ENCODE data around the gene KCNE1. TPM values are rescaled to one million over a fixed set of nuclear protein-coding genes. Genes with fewer than 3 reads are reported as not detected.
"Not testable (repeated sequence)": the region's sequence is repeated elsewhere in the genome, so short reads cannot be mapped to it uniquely, and the experiment has no call there.

KCNE1 gene
- total RNA-seq, 1 experiment from 2014 or later = not detected

DNA sequence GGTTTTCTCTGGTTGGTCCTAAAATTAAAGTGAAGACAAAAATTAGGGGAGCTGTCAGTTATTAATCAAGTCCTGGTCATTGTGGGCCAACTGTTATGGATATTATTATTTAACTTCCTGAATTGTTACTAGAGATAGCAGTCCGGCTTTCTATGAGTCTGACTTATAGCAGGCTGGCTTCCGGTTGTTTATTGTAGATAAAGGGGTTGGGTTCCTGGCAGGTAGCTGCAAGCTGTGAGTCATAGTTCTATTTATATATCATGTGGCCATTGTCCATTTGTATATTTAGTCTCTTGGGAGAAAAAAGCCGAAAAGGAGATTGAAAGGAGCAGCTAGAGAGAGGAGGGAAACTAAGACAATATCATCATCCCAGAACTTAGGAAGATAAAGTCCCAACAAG, 28.6 kb downstream of the KCNE1 start:
- DNase-seq (ENCODE audit: low read depth, low spot score); in situ Hi-C loops (cut with HindIII; ENCODE audit: low pct_unique_long_range_greater_than_20kb, low sequenced_read_pairs): not testable (repeated sequence)

- DNase-seq (ENCODE audit: low read depth, low spot score); in situ Hi-C loops (cut with HindIII; ENCODE audit: low pct_unique_long_range_greater_than_20kb, low sequenced_read_pairs): not testable (repeated sequence)
Measured at GRCh38 chr21:34467333-34467732, 44.7 kb downstream of the KCNE1 start.

DNA sequence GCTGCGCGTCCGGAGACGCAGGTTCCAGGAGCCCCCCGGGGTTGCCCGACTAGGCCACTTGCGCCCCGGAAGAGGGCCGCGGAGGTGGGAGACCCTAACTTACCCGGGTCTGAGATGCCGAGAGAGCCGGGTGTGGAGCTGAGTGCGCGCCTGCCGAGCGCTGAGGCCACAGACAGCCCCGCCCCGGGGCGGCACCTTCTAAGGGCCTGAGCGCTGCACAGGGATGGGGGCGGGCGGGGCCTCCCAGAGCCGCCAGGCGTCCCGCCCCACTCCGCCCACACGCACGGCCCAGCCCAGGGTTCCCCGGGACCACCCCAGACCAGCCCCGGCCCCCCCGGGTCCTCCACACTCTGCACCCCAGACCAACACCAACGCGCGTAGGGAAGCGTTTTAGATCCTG, 52.6 kb downstream of the KCNE1 start:
- in situ Hi-C loops (cut with HindIII; ENCODE audit: low pct_unique_long_range_greater_than_20kb, low sequenced_read_pairs); DNase-seq (ENCODE audit: low read depth, low spot score): not testable (repeated sequence)

DNA sequence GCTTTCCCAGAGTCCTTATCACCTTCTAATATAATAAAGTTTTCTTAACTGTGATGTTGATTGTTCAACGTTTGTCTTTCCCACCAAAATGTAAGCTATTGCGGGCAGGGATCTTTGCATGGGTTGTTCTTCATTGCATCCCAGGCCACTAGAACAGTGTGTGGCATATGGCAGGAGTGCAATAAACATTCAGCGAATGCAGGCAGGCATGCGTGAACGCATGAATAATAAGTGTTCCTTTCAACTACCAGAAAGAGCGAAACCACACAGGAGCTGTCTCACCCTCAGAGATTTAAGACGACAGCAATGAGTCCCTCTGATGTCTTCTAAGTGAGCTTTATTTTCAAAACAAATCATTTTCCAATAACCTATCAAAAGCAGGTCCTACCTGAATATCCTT, 53.7 kb downstream of the KCNE1 start:
- in situ Hi-C loops (cut with HindIII; ENCODE audit: low pct_unique_long_range_greater_than_20kb, low sequenced_read_pairs); DNase-seq (ENCODE audit: low read depth, low spot score): not testable (repeated sequence)

DNA sequence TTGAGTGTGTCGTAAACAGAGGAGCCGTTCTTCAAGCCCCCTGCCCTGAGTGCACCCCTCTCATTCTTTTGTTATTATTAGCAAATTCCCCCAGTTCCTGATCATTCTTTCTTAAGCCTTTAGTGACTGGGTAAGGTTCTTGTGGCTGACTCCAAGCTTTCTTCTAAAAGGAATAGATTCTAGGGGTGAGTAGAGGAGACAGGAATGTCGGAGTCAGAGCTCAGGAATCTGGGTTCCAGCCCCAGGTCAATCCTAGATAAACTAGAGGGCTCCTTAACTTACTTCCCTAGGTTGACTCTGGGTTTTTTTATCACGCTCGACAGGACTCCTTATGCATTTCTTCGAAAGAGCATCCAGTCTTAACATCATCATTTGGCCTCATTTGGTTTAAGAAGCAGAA, 55.8 kb downstream of the KCNE1 start:
- in situ Hi-C loops (cut with HindIII; ENCODE audit: low pct_unique_long_range_greater_than_20kb, low sequenced_read_pairs); DNase-seq (ENCODE audit: low read depth, low spot score): not testable (repeated sequence)

GRCh38 chr21:34455628-34456027, 56.4 kb downstream of the KCNE1 start:
- in situ Hi-C loops (cut with HindIII; ENCODE audit: low pct_unique_long_range_greater_than_20kb, low sequenced_read_pairs) = not testable (repeated sequence)

GRCh38 chr21:34447018-34447417, 65.0 kb downstream of the KCNE1 start:
- DNase-seq (ENCODE audit: low read depth, low spot score); in situ Hi-C loops (cut with HindIII; ENCODE audit: low pct_unique_long_range_greater_than_20kb, low sequenced_read_pairs): not testable (repeated sequence)

More at GRCh38 chr21:34455628-34456027, 56.4 kb downstream of the KCNE1 start:
- not testable (repeated sequence) for DNase-seq (ENCODE audit: low read depth, low spot score)

DNA sequence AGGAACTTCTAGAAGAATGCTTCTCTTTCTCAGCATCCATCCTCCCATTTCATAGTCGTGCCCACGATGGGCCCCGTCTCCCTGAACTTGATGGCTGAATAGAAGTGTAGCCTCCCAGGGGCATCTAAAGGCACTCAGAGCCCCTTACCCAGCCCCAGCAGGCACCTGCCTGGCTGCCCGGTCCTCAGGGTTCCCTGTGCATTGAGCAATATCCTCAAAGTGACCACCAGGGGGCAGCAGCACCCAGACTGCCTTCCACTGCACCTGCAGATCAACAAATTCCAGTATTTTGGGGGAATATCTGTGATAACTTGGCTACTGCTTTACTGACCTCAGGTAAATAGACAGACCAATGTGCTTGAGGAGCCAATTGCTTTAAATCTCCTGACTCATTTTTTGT, 68.5 kb downstream of the KCNE1 start:
- DNase-seq (ENCODE audit: low read depth, low spot score); in situ Hi-C loops (cut with HindIII; ENCODE audit: low pct_unique_long_range_greater_than_20kb, low sequenced_read_pairs): not testable (repeated sequence)

DNA sequence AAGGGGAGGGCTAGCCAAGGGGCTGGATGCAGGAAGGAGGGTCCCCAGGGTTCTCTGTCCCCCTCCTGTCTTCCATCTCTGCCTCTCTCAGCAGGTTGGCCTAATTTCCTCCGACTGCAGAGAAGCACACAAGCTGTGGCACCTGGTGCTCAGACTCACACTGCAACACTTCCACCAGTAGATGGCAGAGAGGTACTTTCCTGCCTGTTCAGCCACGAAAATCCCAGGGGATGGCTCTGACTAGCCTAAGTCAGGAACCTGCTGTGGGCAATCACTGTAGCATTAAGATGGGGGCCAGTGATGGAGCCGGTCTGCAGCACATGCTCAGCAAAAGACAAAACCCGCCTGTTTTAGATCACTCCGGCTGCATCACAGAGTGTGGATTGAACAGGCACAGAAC, 82.3 kb downstream of the KCNE1 start:
- in situ Hi-C loops (cut with HindIII; ENCODE audit: low pct_unique_long_range_greater_than_20kb, low sequenced_read_pairs); DNase-seq (ENCODE audit: low read depth, low spot score): not testable (repeated sequence)

- in situ Hi-C loops (cut with HindIII; ENCODE audit: low pct_unique_long_range_greater_than_20kb, low sequenced_read_pairs); DNase-seq (ENCODE audit: low read depth, low spot score): not testable (repeated sequence)
Measured at GRCh38 chr21:34428441-34428840, 83.6 kb downstream of the KCNE1 start.

DNA sequence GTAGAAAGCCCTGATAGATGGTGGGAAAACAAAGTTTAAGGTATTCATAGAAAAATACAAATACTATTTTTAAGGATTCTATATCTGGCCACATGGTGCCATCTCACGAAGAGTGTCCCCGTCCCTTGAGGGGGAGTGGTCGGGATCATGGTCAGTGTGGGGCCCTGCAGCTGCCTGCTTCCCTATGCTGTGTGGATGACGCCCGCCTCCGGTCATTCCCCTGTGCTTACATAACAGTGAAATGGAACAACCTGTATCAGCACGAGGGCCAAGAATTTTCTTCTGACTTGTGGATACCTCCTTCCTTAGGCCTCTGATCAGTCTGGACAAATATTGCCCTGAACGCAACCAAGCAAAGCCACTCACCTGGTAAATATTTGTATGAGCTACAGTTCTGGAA, 84.7 kb downstream of the KCNE1 start:
- in situ Hi-C loops (cut with HindIII; ENCODE audit: low pct_unique_long_range_greater_than_20kb, low sequenced_read_pairs); DNase-seq (ENCODE audit: low read depth, low spot score): not testable (repeated sequence)

GRCh38 chr21:34423805-34424204, 88.2 kb downstream of the KCNE1 start, which contains the start of gene SMIM34:
TSS of gene SMIM34 (minus strand) at chr21:34423951. CDS start at chr21:34423839, 112 bp downstream.
- DNase-seq (ENCODE audit: low read depth, low spot score); in situ Hi-C loops (cut with HindIII; ENCODE audit: low pct_unique_long_range_greater_than_20kb, low sequenced_read_pairs): not testable (repeated sequence)

GRCh38 chr21:34417448-34418077, 94.4 kb downstream of the KCNE1 start:
- in situ Hi-C loops (cut with HindIII; ENCODE audit: low pct_unique_long_range_greater_than_20kb, low sequenced_read_pairs); DNase-seq (ENCODE audit: low read depth, low spot score): not testable (repeated sequence)

DNA sequence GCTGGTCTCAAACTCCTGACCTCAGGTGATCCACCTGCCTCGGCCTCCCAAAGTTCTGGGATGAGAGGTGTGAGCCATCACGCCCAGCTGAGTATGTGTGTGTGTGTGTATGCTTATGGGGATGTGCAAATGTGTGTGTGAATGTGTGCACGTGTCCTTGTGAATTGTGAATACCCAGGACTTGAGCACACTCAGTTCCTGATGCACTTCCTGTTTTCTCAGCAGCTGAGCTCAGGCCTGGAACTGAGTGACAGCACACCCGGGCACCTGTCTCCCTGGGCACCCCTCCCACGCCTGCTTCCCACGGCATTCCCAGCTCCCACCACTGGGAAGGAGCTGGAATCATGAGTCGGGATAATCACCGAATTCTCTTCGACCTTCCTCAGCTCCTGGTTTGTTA, 104.7 kb downstream of the KCNE1 start:
- DNase-seq (ENCODE audit: low read depth, low spot score); in situ Hi-C loops (cut with HindIII; ENCODE audit: low pct_unique_long_range_greater_than_20kb, low sequenced_read_pairs): not testable (repeated sequence)

GRCh38 chr21:34406676-34407075, 105.3 kb downstream of the KCNE1 start:
- DNase-seq (ENCODE audit: low read depth, low spot score); in situ Hi-C loops (cut with HindIII; ENCODE audit: low pct_unique_long_range_greater_than_20kb, low sequenced_read_pairs): not testable (repeated sequence)

GRCh38 chr21:34406102-34406501, 105.9 kb downstream of the KCNE1 start:
- in situ Hi-C loops (cut with HindIII; ENCODE audit: low pct_unique_long_range_greater_than_20kb, low sequenced_read_pairs); DNase-seq (ENCODE audit: low read depth, low spot score): not testable (repeated sequence)

- in situ Hi-C loops (cut with HindIII; ENCODE audit: low pct_unique_long_range_greater_than_20kb, low sequenced_read_pairs); DNase-seq (ENCODE audit: low read depth, low spot score): not testable (repeated sequence)
Measured at GRCh38 chr21:34405686-34406085, 106.3 kb downstream of the KCNE1 start.

DNA sequence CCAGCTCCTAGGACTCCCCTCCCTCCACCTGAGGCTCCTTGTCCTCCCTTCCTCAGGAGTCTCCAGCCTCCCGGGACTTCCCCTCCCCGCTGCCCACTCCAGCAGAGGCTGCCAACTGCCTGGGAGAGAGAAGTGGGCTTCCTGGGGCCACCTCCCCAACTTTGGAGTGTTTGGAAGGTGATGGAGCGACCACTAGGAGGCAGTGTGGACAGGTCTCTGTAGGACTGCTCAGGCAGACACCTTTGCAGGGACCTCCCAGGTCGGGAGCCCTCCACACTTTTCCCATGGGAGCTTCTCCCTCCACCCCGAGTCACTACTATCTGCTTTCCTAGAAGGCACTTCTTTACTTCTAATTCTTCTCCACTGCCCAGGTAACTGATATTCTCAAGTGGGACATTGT, 107.3 kb downstream of the KCNE1 start:
- in situ Hi-C loops (cut with HindIII; ENCODE audit: low pct_unique_long_range_greater_than_20kb, low sequenced_read_pairs) = not testable (repeated sequence)

GRCh38 chr21:34400522-34400921, 111.5 kb downstream of the KCNE1 start:
- in situ Hi-C loops (cut with HindIII; ENCODE audit: low pct_unique_long_range_greater_than_20kb, low sequenced_read_pairs) = not testable (repeated sequence)

More for the DNA sequence above, 107.3 kb downstream of the KCNE1 start:
- not testable (repeated sequence) for DNase-seq (ENCODE audit: low read depth, low spot score)

More at GRCh38 chr21:34400522-34400921, 111.5 kb downstream of the KCNE1 start:
- DNase-seq (ENCODE audit: low read depth, low spot score) = not testable (repeated sequence)
